ENCODE measurements around the gene SLC24A3. TPM values are rescaled to one million over a fixed set of nuclear protein-coding genes. Genes with fewer than 3 reads are reported as not detected.
A peak's percentile ranks its signal among the peaks of the same experiment; 100 is the strongest.

Gene SLC24A3
- total RNA-seq, 1 donor from 2014 or later = 13.1 TPM

- H3K27me3 ChIP-seq = no peaks in the 10 kb centered on the region
These were observed 513.5 kb downstream of the SLC24A3 start for GRCh38 chr20:19725814-19726525.

GRCh38 chr20:19727251-19727847 is 514.9 kb downstream of the SLC24A3 start:
- Histone ChIP-seq H3K4me1 (no peaks in the 10 kb centered on the region), H3K27ac (no peak overlapping the region), H3K27me3 (no peaks in the 10 kb centered on the region), H3K36me3 (no peaks in the 10 kb centered on the region), H3K9me3 (no peaks in the 10 kb centered on the region), H3K4me3 (no peak overlapping the region)
- ATAC-seq (no peak), DNase-seq (no peak)
- intact Hi-C loops (cut with DNase I) = no loop called here
- no peak for TF ChIP-seq CTCF (IDR thresholded peaks at IDR 0.05)

More at GRCh38 chr20:19725814-19726525, 513.5 kb downstream of the SLC24A3 start:
- TF ChIP-seq CTCF (IDR thresholded peaks at IDR 0.05) = no peak
- Histone ChIP-seq H3K9me3 (no peaks in the 10 kb centered on the region), H3K4me1 (no peaks in the 10 kb centered on the region), H3K4me3 (no peak overlapping the region), H3K36me3 (no peaks in the 10 kb centered on the region), H3K27ac (no peak overlapping the region)
- ATAC-seq (no peak), DNase-seq (no peak)
- intact Hi-C loops (cut with DNase I) = no loop called here

- TF ChIP-seq CTCF (IDR thresholded peaks at IDR 0.05) = no peak
- no peak for ATAC-seq
- H3K9me3 ChIP-seq = no peaks in the 10 kb centered on the region
- H3K27ac ChIP-seq = no peak overlapping the region
- H3K4me1 ChIP-seq = no peaks in the 10 kb centered on the region
- DNase-seq = no peak
- H3K36me3 ChIP-seq = no peaks in the 10 kb centered on the region
- intact Hi-C loops (cut with DNase I) = no loop called here
- no peaks in the 10 kb centered on the region for H3K27me3 ChIP-seq
- H3K4me3 ChIP-seq = no peak overlapping the region
These were observed 517.2 kb downstream of the SLC24A3 start for GRCh38 chr20:19729672-19730071.

GRCh38 chr20:19730706-19731105 is 518.3 kb downstream of the SLC24A3 start:
- peaks cover 8% of the 10 kb centered on the region for H3K4me1 ChIP-seq
- H3K36me3 ChIP-seq = no peaks in the 10 kb centered on the region
- DNase-seq (no peak), ATAC-seq (no peak)
- intact Hi-C loops (cut with DNase I) = no loop called here
- H3K9me3 ChIP-seq = no peaks in the 10 kb centered on the region
- H3K27ac ChIP-seq = no peak overlapping the region
- no peak for TF ChIP-seq CTCF (IDR thresholded peaks at IDR 0.05)
- H3K4me3 ChIP-seq = no peak overlapping the region
- H3K27me3 ChIP-seq = no peaks in the 10 kb centered on the region

- intact Hi-C loops (cut with DNase I) = no loop called here
- DNase-seq = no peak
- no peak for TF ChIP-seq CTCF (IDR thresholded peaks at IDR 0.05)
- H3K4me3 ChIP-seq = no peak overlapping the region
- peaks cover 21% of the 10 kb centered on the region for H3K4me1 ChIP-seq
- no peak for ATAC-seq
- no peaks in the 10 kb centered on the region for H3K36me3 ChIP-seq
- no peaks in the 10 kb centered on the region for H3K9me3 ChIP-seq
- H3K27ac ChIP-seq = peak overlapping the region; percentile 33
- no peaks in the 10 kb centered on the region for H3K27me3 ChIP-seq
These were observed 522.4 kb downstream of the SLC24A3 start for GRCh38 chr20:19734811-19735210.

Data from upper lobe of right lung (tissue), 1 donor.